ENCODE data around the gene AKR1C1. TPM values are rescaled to one million over a fixed set of nuclear protein-coding genes. Genes with fewer than 3 reads are reported as not detected.
"Not testable (repeated sequence)": the region's sequence is repeated elsewhere in the genome, so short reads cannot be mapped to it uniquely, and the experiment has no call there.

Gene AKR1C1
- 100 to 1,000 TPM in 1 of 2 donors, 10 to 100 TPM in 1; 91.5 to 160 TPM for total RNA-seq

DNA sequence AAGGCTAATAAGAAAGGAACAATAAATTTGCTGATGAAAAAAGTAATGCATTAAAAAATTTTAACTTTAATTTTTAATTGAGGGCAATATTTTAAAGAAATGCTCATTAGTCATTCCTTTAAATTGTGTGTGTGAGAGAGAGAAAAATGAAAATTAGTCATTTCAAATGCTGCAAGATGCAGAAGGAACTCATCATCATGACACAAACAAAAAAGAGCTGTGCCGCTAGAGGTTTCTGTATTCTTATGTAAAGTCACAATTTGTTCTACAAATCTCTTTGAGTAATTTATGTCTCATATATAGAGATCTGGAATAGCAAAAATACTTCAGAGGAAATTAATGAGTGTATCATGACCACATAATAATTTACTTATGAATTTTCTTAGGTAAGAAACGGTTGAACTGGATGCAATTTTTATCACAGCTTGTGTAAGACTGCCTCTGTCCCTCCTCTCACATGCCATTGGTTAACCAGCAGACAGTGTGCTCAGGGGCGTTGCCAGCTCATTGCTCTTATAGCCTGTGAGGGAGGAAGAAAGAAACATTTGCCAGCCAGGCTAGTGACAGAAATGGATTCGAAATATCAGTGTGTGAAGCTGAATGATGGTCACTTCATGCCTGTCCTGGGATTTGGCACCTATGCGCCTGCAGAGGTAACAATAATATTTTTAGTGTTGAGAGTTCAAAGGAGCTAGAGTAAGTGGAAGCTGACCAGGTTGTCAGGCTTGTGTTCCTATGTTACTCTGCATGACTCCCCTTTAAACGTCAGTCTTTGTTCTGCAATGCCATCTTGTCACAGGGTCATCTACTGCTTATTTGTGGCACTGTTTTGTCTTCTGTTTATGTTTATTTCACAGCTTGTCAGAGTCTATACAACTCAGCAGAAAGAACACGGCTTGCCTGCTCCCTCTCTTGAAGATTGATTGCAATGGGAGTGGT, at the start of gene AKR1C1:
Gene AKR1C1 (plus strand): TSS at position 540 of the 939 bp plus-strand sequence. CDS start 30 bp downstream, at position 570.
- not testable (repeated sequence) for DNase-seq (ENCODE audit: low spot score); H3K36me3 ChIP-seq; H3K27me3 ChIP-seq (replicated peaks; ENCODE audit: insufficient read depth); H3K4me1 ChIP-seq (ENCODE audit: control insufficient read depth in 1 of 2, low read depth in 2 of 2); H3K9me3 ChIP-seq; H3K27ac ChIP-seq
- peak within 1 kb of the TSS; percentile 40 for H3K4me3 ChIP-seq
- peak; percentile 55 for ATAC-seq (ENCODE audit: insufficient number of reproducible peaks, low FRiP score, low read depth)

DNA sequence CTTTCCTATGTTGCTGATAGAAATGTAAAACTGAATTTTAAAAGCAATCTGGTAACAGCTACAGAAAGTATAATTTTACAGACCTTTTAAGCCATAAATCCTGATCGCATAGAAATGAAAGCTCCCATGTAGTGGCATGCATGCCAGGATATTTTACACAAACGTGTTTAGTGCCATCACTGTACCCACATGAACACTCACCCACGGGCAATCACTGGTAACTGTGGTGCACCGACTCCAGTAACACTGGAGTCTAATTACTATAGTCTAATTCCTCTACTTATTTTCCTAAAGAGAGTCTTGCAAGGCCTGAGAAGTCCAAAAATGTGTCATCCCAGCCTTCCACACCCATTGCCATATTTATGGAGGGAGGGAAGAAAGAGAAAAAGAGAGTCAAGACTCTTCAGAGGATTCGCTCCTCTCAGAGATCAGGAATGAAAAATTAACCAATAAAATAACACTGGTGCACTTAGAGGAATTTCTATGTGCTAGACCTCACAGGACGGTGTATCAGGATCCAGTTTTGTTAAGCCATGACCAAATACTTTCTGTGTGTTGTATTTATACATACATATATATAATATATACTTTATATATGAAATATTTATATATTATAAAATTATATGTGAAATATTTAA, 48.9 kb upstream of the AKR1C1 start:
- no peaks in the 10 kb centered on the region for H3K27me3 ChIP-seq (replicated peaks; ENCODE audit: insufficient read depth)
- no peaks in the 10 kb centered on the region for H3K36me3 ChIP-seq
- ATAC-seq (ENCODE audit: insufficient number of reproducible peaks, low FRiP score, low read depth) = no peak
- H3K4me3 ChIP-seq = no peak overlapping the region
- TF ChIP-seq, protein P1, sequence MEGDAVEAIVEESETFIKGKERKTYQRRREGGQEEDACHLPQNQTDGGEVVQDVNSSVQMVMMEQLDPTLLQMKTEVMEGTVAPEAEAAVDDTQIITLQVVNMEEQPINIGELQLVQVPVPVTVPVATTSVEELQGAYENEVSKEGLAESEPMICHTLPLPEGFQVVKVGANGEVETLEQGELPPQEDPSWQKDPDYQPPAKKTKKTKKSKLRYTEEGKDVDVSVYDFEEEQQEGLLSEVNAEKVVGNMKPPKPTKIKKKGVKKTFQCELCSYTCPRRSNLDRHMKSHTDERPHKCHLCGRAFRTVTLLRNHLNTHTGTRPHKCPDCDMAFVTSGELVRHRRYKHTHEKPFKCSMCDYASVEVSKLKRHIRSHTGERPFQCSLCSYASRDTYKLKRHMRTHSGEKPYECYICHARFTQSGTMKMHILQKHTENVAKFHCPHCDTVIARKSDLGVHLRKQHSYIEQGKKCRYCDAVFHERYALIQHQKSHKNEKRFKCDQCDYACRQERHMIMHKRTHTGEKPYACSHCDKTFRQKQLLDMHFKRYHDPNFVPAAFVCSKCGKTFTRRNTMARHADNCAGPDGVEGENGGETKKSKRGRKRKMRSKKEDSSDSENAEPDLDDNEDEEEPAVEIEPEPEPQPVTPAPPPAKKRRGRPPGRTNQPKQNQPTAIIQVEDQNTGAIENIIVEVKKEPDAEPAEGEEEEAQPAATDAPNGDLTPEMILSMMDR (IDR thresholded peaks at IDR 0.05) = no peak
- no peak overlapping the region for H3K27ac ChIP-seq
- no peaks in the 10 kb centered on the region for H3K9me3 ChIP-seq
- no peak for DNase-seq (ENCODE audit: low spot score)
- H3K4me1 ChIP-seq (ENCODE audit: control insufficient read depth in 1 of 2, low read depth in 2 of 2) = no peaks in the 10 kb centered on the region

DNA sequence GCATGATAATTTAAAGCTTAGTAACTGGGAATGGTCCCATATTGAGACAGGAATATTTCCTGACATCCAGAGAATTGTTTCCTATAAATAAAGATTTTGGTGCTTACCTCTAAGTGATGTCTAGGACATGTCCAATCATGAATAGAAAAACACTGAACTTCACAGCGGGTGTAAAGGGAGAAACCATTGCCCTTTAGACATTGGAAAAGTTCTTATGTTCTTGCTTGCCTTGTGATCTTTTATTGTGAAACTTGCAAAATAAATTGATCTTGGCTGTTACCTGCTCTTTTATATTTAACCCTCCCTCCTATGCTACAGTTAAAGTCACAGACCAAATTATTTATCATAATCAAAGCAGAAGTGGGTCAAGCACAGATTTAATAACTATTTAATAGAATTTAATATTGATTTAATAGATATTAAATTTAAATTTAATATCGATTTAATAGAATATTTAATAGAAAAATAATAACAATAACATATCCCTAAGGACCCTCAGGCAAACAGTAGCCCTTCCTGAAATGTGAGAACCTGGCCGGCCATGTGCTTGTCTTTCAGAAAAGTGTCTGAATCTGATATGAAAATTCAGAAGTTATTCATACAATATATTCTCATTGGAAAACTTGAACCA, 47.0 kb upstream of the AKR1C1 start:
- Histone ChIP-seq H3K4me1 (ENCODE audit: control insufficient read depth in 1 of 2, low read depth in 2 of 2) (no peaks in the 10 kb centered on the region), H3K36me3 (no peaks in the 10 kb centered on the region), H3K27me3 (replicated peaks; ENCODE audit: insufficient read depth) (no peaks in the 10 kb centered on the region), H3K4me3 (no peak overlapping the region), H3K27ac (no peak overlapping the region), H3K9me3 (no peaks in the 10 kb centered on the region)
- ATAC-seq (ENCODE audit: insufficient number of reproducible peaks, low FRiP score, low read depth) = no peak
- no peak for DNase-seq (ENCODE audit: low spot score)
- TF ChIP-seq, protein P1 (IDR thresholded peaks at IDR 0.05) = no peak

DNA sequence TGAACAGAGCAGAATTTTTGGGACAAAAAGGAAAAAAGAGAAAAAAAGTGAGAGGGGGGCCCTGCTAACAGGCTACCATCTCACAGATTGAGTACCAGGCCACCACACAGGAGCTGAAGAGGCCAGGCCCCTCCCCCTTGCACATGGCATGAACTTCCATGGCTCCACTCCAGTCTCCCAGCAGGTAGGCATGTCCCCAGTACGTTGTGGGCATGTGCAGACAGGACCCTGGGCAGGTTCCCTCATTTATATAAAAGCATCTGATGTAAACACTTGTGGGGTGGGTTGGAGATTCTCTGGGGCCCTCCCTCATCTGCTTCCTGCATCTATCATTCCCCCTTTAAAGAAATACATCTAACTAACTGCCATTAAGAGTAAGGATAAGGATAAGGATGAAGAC, 45.0 kb upstream of the AKR1C1 start:
- no peak overlapping the region for H3K4me3 ChIP-seq
- DNase-seq (ENCODE audit: low spot score) = no peak
- H3K36me3 ChIP-seq = no peaks in the 10 kb centered on the region
- no peak for ATAC-seq (ENCODE audit: insufficient number of reproducible peaks, low FRiP score, low read depth)
- no peaks in the 10 kb centered on the region for H3K27me3 ChIP-seq (replicated peaks; ENCODE audit: insufficient read depth)
- TF ChIP-seq, protein P1 (IDR thresholded peaks at IDR 0.05) = no peak
- H3K27ac ChIP-seq = no peak overlapping the region
- no peaks in the 10 kb centered on the region for H3K4me1 ChIP-seq (ENCODE audit: control insufficient read depth in 1 of 2, low read depth in 2 of 2)
- H3K9me3 ChIP-seq = no peaks in the 10 kb centered on the region

DNA sequence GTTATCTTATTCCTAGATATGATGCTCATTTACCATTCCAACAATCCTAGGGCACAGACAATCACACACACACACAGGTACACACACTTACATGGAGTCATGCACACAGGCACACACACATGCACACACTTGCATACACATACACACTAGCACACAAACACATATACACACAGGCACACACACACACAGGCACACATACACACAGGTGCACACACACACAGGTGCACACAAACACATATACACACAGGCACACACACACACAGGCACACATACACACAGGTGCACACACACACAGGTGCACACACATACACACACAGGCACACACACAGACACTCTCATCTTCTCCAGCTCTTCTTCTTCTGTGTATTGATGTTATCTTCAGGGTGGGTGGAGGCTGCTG, 38.7 kb upstream of the AKR1C1 start:
- not testable (repeated sequence) for DNase-seq (ENCODE audit: low spot score); H3K4me1 ChIP-seq (ENCODE audit: control insufficient read depth in 1 of 2, low read depth in 2 of 2); H3K9me3 ChIP-seq; H3K4me3 ChIP-seq; H3K36me3 ChIP-seq; H3K27ac ChIP-seq; ATAC-seq (ENCODE audit: insufficient number of reproducible peaks, low FRiP score, low read depth); H3K27me3 ChIP-seq (replicated peaks; ENCODE audit: insufficient read depth)

DNA sequence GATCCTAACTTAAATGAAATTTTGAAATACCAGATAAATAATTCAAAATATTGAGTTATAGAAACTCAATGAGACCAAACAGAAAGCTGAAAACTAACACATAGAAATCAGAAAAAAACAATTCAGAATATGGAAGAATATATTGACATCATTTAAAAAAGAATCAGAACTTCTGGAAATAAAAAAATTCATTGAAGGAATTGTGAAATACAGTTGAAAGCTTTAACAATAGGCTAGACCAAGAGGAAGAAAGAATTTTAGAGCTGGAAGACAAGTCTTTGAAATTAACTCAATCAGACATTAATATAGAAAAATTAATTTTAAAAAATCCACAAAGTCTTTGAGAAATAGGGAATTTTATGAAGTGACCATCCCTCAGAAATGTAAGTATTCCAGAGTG, 36.8 kb upstream of the AKR1C1 start:
- peaks cover 0 to 2% of the 10 kb centered on the region in 2 donors for H3K4me1 ChIP-seq (ENCODE audit: control insufficient read depth in 1 of 2, low read depth in 2 of 2)
- H3K36me3 ChIP-seq = no peaks in the 10 kb centered on the region
- TF ChIP-seq, protein P1 (IDR thresholded peaks at IDR 0.05) = no peak
- ATAC-seq (ENCODE audit: insufficient number of reproducible peaks, low FRiP score, low read depth) = no peak
- DNase-seq (ENCODE audit: low spot score) = no peak
- H3K4me3 ChIP-seq = no peak overlapping the region
- H3K27ac ChIP-seq = no peak overlapping the region
- H3K9me3 ChIP-seq = peaks cover 6% of the 10 kb centered on the region
- H3K27me3 ChIP-seq (replicated peaks; ENCODE audit: insufficient read depth) = no peaks in the 10 kb centered on the region

All from thoracic aorta (tissue), 2 donors.